Astrocyte of the spinal cord (primary cell): ENCODE data around the gene ABRACL.

Source experiments
- DNase-seq: peaks from one replicate; pipeline ENCODE4 v3.0.0; 2011; ENCODE audit warnings: low read depth, low spot score
- H3K4me3 ChIP-seq: 2 replicates; pipeline ENCODE4 v1.5.1; 2011; ENCODE audit warnings: low read depth, mild to moderate bottlenecking, low read length, moderate library complexity
- in situ Hi-C: cut with HindIII; loops from 2 replicates; pipeline ENCODE4 v1.10.0; 2017; ENCODE audit warnings: low sequenced_read_pairs
- TF ChIP-seq, protein P1 (sequence below): IDR thresholded peaks from 2 replicates; pipeline ENCODE4 v1.5.1; 2012; ENCODE audit warnings: low read depth, mild to moderate bottlenecking, low read length, inconsistent platforms

Gene ABRACL

DNA sequence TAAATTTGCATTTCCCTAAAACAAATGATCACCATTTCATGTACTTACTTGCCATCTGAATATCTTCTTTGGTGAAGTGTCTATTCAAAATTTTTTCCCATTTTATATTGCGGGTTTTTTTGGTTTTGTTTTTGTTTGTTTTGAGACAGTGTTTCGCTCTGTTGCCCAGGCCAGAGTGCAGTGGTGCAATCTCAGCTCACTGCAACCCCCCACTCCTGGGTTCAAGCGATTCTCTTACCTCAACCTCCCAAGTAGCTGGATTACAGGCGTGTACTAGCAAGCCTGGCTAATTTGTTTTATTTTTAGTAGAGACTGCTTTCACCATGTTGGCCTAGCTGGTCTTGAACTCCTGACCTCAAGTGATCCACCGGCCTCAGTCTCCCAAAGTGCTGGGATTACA lies 31.4 kb upstream of the ABRACL start:
- no peak overlapping the region for H3K4me3 ChIP-seq
- in situ Hi-C loops, result no loop called here
- TF ChIP-seq, protein P1, sequence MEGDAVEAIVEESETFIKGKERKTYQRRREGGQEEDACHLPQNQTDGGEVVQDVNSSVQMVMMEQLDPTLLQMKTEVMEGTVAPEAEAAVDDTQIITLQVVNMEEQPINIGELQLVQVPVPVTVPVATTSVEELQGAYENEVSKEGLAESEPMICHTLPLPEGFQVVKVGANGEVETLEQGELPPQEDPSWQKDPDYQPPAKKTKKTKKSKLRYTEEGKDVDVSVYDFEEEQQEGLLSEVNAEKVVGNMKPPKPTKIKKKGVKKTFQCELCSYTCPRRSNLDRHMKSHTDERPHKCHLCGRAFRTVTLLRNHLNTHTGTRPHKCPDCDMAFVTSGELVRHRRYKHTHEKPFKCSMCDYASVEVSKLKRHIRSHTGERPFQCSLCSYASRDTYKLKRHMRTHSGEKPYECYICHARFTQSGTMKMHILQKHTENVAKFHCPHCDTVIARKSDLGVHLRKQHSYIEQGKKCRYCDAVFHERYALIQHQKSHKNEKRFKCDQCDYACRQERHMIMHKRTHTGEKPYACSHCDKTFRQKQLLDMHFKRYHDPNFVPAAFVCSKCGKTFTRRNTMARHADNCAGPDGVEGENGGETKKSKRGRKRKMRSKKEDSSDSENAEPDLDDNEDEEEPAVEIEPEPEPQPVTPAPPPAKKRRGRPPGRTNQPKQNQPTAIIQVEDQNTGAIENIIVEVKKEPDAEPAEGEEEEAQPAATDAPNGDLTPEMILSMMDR, result no peak
- no peak for DNase-seq

DNA sequence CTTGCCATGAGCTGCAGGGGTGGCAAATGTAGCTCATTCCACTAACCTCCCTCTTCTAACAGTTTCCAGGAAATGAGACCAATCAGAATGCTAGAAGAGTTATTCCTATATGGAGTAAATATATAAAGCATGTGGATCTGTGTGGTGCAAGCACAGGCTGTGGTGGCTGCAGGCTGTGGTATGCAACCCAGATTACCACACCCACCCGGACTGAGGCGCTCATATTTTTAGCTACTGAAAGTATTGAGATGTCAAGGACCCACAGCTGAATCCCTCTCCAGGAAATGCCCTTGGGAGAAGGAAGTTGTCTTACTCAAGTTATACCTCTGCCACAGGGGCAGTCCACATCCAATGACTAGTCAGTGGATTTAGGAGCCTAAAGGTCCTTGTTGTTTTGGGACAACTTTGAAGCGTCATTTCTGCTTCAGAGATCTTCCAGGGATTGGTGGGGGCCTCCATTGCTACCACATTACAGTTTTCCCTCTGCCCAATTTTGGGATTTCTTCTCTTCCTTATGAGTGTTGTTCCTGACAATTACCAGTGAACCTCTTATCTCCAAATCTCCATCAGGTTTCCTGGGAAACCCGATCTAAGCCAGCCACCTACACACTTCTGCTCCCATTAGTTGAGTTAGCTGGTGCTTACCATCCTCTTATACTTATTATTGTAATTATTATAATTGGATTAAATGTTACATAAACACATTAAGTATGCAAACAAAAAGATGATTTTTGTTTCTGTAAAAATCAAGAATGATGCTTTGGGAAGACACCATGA lies 28.4 kb upstream of the ABRACL start:
- no peak for DNase-seq
- TF ChIP-seq, protein P1, result no peak
- in situ Hi-C loops, result no loop called here
- H3K4me3 ChIP-seq, result no peak overlapping the region

DNA sequence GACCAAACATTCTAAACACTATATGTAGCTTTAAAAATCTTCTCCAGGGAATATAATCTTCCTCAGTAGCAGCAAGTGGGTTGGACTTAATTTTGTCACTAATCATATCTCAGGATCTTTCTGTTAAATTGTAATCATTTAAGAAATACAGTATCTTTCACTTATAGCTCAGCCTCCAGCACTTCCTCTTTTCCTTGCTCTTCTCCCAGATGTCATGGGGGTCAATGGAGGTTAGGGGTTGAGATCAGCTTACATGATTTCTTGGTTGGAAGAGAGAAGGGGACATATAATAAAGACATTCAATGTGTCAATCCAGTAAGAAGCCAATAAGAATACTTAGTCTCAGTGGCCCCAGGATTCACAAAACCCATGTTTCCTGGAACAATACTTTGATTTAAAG lies 24.8 kb upstream of the ABRACL start:
- DNase-seq, result no peak
- H3K4me3 ChIP-seq, result no peak overlapping the region
- TF ChIP-seq, protein P1, result no peak
- in situ Hi-C loops, result no loop called here

DNA sequence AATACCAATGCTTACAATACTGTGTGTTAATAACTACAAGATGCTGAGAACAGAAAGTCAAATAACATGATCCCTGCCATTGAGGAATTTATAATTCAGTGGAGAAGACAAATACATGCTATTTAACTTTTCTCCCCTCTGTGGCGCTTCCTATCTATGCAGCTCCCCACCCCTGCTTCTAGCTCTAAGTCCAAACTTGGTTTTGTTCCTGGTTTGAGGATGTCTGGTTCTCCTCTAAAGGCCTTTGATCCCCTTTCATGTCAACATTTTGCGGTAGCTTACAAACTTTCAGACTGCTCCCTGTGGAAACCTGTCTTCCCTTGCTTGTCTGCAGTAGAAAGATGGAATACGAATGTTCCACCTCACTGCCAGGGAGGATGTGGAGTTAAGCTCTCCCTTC lies 22.1 kb upstream of the ABRACL start:
- no peak for DNase-seq
- TF ChIP-seq, protein P1, result no peak
- in situ Hi-C loops, result no loop called here
- H3K4me3 ChIP-seq, result no peak overlapping the region

DNA sequence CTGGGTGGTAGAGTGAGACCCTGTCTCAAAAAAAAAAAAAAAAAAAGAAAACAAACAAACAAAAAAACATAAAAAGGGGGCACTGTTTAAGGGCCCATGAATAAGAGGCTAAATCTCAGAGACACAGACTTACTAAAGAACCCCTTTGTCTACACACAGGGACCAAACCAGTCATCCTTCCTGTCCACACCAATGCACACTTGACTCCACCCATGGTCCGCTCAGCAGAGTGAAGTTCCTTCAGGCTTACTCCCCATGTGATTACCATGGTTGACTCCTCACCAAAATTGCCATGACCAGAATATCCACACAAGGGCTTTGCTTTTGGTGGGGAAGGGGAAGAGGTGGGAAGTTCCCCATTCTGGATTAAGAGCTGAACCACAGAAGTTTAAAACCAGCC lies 21.1 kb upstream of the ABRACL start:
- TF ChIP-seq, protein P1, result no peak
- in situ Hi-C loops, result no loop called here
- DNase-seq, result no peak
- no peak overlapping the region for H3K4me3 ChIP-seq

DNA sequence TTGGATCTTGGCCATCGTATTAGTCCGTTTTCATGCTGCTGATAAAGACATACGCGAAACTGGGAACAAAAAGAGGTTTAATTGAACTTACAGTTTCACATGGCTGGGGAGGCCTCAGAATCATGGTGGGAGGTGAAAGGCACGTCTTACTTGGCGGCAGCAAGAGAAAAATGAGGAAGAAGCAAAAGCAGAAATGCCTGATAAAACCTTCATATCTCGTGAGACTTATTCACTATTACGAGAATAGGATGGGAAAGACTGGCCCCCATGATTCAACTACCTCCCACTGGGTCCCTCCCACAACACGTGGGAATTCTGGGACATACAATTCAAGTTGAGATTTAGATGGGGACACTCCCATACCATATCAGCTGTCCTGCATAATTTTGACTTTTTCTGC lies 20.4 kb upstream of the ABRACL start:
- no peak overlapping the region for H3K4me3 ChIP-seq
- in situ Hi-C loops, result no loop called here
- no peak for DNase-seq
- TF ChIP-seq, protein P1, result no peak
